HepG2 (cell line): ENCODE data around the gene ZFHX3. TPM values are rescaled to one million over a fixed set of nuclear protein-coding genes. Genes with fewer than 3 reads are reported as not detected.

ENCODE experiments used
- FOXK1 ChIP-seq: sonication (generic); formaldehyde crosslinking; IDR thresholded peaks from 2 replicates; pipeline ENCODE4 v1.4.0; 2020; ENCODE audit warnings: low read depth, missing genetic modification reagents, borderline replicate concordance
- HNRNPH1 ChIP-seq: fragments of 200-400 bp; formaldehyde crosslinking; optimal IDR thresholded peaks from 2 replicates; pipeline ENCODE3; 2017; ENCODE audit warnings: mild to moderate bottlenecking, low read depth, low read length
- MEF2D ChIP-seq: sonication (generic); formaldehyde crosslinking; IDR thresholded peaks from 2 replicates; pipeline ENCODE4 v1.5.1; 2020; ENCODE audit warnings: mild to moderate bottlenecking, missing genetic modification reagents
- PAX8 ChIP-seq: sonication (generic); formaldehyde crosslinking; IDR thresholded peaks from 2 replicates; pipeline ENCODE4 v1.8.0; 2022; ENCODE audit warnings: mild to moderate bottlenecking, missing genetic modification reagents, borderline replicate concordance
- RARG ChIP-seq: sonication (generic); formaldehyde crosslinking; IDR thresholded peaks from 2 replicates; pipeline ENCODE4 v1.4.0; 2020; ENCODE audit warnings: low read depth, mild to moderate bottlenecking, missing genetic modification reagents
- RBFOX2 ChIP-seq: fragments of 200-400 bp; formaldehyde crosslinking; IDR thresholded peaks from 2 replicates; pipeline ENCODE4 v1.6.1; 2017; ENCODE audit warnings: low read depth, mild to moderate bottlenecking, low read length
- RBM22 ChIP-seq: fragments of 200-400 bp; formaldehyde crosslinking; optimal IDR thresholded peaks from 2 replicates; pipeline ENCODE3; 2017; ENCODE audit warnings: mild to moderate bottlenecking, low read length, moderate library complexity
- RORA ChIP-seq: sonication (generic); formaldehyde crosslinking; IDR thresholded peaks from 2 replicates; pipeline ENCODE4 v1.5.0; 2020; ENCODE audit warnings: mild to moderate bottlenecking, missing genetic modification reagents, moderate library complexity
- SRSF4 ChIP-seq: fragments of 200-400 bp; formaldehyde crosslinking; IDR thresholded peaks from one replicate; pipeline ENCODE4 v1.6.1; 2018; ENCODE audit warnings: mild to moderate bottlenecking, low read depth, low read length, moderate library complexity; ENCODE audit not compliant: poor library complexity, severe bottlenecking
- TFE3 ChIP-seq: IDR thresholded peaks from 2 replicates; pipeline ENCODE4 v1.6.1; 2016
- TOE1 ChIP-seq: sonication (generic); formaldehyde crosslinking; IDR thresholded peaks from 2 replicates; pipeline ENCODE4 v1.4.0; 2020; ENCODE audit warnings: mild to moderate bottlenecking, missing genetic modification reagents
- ZBTB40 ChIP-seq, 2 experiments: fragments of 450-650 bp in 1 of 2; sonication (generic) in 1 of 2; formaldehyde crosslinking in 1 of 2; IDR thresholded peaks; 2 replicates each; pipeline versions ENCODE4 v1.6.1 to v1.8.0; 2016 to 2022; ENCODE audit warnings: antibody characterized with exemption in 1 of 2, mild to moderate bottlenecking in 1 of 2, missing genetic modification reagents in 1 of 2
- ZC3H4 ChIP-seq: sonication (generic); formaldehyde crosslinking; IDR thresholded peaks from 2 replicates; pipeline ENCODE4 v1.4.0; 2020; ENCODE audit warnings: missing genetic modification reagents, borderline replicate concordance
- ZNF121 ChIP-seq: sonication (generic); formaldehyde crosslinking; IDR thresholded peaks from 2 replicates; pipeline ENCODE4 v1.5.0; 2020; ENCODE audit warnings: mild to moderate bottlenecking, missing genetic modification reagents
- ZNF224 ChIP-seq: sonication (generic); formaldehyde crosslinking; IDR thresholded peaks from 2 replicates; pipeline ENCODE4 v1.5.0; 2020; ENCODE audit warnings: mild to moderate bottlenecking, missing genetic modification reagents
- ZNF546 ChIP-seq: sonication (generic); formaldehyde crosslinking; conservative IDR thresholded peaks from 2 replicates; pipeline ENCODE4 v1.8.1; 2023; ENCODE audit warnings: mild to moderate bottlenecking, missing genetic modification reagents
- ZNF737 ChIP-seq: sonication (generic); formaldehyde crosslinking; IDR thresholded peaks from 2 replicates; pipeline ENCODE4 v1.5.0; 2020; ENCODE audit warnings: missing genetic modification reagents, mild to moderate bottlenecking, borderline replicate concordance
- polyA plus RNA-seq, 8 experiments: library from polyadenylated mRNA; depleted of rRNA in 3 of 8; stranded (reverse) in 7 of 8; unstranded in 1 of 8; fragments of >200 nt; fragmentation: Illumina TruSeq in 4 of 8; extraction: Trizol in 4 of 8; gene quantifications; 2 replicates each; pipeline versions ENCODE4 v1.2.1 to v1.2.3, GENCODE V29; 2011 to 2016; ENCODE audit warnings: low read depth in 4 of 8, missing spikeins in 1 of 8, mixed read lengths in 1 of 8; ENCODE audit not compliant: insufficient read depth in 1 of 8
- total RNA-seq, 5 experiments: library from RNA; depleted of rRNA; stranded (reverse); fragments of >200 nt; fragmentation: Illumina TruSeq; extraction: Trizol; gene quantifications; 2 replicates each; pipeline ENCODE4 v1.2.3, GENCODE V29; 2016; ENCODE audit warnings: low read depth in 1 of 5
- TF ChIP-seq, protein P1 (sequence below): sonication (generic); formaldehyde crosslinking; IDR thresholded peaks from 2 replicates; pipeline ENCODE4 v1.5.0; 2020; ENCODE audit warnings: missing genetic modification reagents

Gene ZFHX3
- total and polyA plus RNA-seq, 2 of the 13 experiments (the other 11 are each of a cell fraction or from before 2014, with no cell fraction given): 5.0 to 6.0 TPM

DNA sequence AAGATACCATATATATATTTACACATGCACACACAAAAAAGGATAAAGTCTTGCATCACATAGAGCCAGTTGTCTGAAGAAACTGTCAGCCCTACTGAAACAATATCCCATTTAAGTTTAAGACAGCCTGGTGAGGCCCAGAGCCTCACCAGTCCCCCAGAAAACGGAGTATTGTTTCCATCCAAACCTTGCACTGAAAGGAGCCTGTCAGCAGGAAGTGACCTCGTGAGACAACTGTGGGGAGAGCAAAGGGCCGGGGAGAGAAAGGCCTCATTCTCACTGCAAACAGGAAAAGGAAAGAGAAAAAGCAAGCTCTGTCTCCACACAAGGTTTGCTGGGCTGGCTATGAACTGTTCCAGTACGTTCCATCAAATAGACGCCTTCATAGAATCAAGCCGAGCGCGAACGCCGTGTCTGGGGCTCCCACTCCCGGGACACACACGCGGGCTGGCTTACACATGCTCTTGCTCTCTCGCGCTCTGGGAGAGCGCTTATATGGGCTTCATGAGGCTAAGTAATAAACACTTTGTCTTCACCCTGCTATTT is 44.4 kb upstream of the ZFHX3 start (continued):
- no peak for TF ChIP-seq ZNF546 (CRISPR knock-in tag)
- TF ChIP-seq TFE3 (CRISPR knock-in tag): no peak
- no peak for TF ChIP-seq MEF2D
- TF ChIP-seq ZBTB40 (IDR thresholded peaks at IDR 0.05): no peak
- TF ChIP-seq ZBTB40 (CRISPR knock-in tag; IDR thresholded peaks at IDR 0.05): no peak
- TF ChIP-seq FOXK1 (CRISPR knock-in tag): no peak
- TF ChIP-seq ZNF121 (CRISPR knock-in tag): no peak
- TF ChIP-seq, protein P1, sequence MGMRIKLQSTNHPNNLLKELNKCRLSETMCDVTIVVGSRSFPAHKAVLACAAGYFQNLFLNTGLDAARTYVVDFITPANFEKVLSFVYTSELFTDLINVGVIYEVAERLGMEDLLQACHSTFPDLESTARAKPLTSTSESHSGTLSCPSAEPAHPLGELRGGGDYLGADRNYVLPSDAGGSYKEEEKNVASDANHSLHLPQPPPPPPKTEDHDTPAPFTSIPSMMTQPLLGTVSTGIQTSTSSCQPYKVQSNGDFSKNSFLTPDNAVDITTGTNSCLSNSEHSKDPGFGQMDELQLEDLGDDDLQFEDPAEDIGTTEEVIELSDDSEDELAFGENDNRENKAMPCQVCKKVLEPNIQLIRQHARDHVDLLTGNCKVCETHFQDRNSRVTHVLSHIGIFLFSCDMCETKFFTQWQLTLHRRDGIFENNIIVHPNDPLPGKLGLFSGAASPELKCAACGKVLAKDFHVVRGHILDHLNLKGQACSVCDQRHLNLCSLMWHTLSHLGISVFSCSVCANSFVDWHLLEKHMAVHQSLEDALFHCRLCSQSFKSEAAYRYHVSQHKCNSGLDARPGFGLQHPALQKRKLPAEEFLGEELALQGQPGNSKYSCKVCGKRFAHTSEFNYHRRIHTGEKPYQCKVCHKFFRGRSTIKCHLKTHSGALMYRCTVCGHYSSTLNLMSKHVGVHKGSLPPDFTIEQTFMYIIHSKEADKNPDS (CRISPR knock-in tag): no peak
- TF ChIP-seq PAX8 (CRISPR knock-in tag): no peak
- TF ChIP-seq RBFOX2: no peak
- TF ChIP-seq RBM22: no peak
- no peak for TF ChIP-seq TOE1 (CRISPR knock-in tag)
- TF ChIP-seq SRSF4: no peak
- no peak for TF ChIP-seq HNRNPH1
- no peak for TF ChIP-seq ZNF737 (CRISPR knock-in tag)
- no peak for TF ChIP-seq RARG (CRISPR knock-in tag)
- no peak for TF ChIP-seq RORA
- no peak for TF ChIP-seq ZC3H4 (CRISPR knock-in tag)
- TF ChIP-seq ZNF224 (CRISPR knock-in tag): no peak
